K562 (cell line): ENCODE results near the gene KLK15. TPM values are rescaled to one million over a fixed set of nuclear protein-coding genes. Genes with fewer than 3 reads are reported as not detected.

Experiments
- BRD9 ChIP-seq: fragments of 450-650 bp; IDR thresholded peaks from 2 replicates; pipeline ENCODE4 v1.6.1; 2018; ENCODE audit warnings: low read depth; ENCODE audit not compliant: partially characterized antibody
- BRF1 ChIP-seq: IDR thresholded peaks from 3 replicates; pipeline ENCODE4 v1.6.1; 2011; ENCODE audit warnings: borderline replicate concordance, mild to moderate bottlenecking; ENCODE audit not compliant: insufficient read length; ENCODE audit errors: extremely low read depth
- DPF2 ChIP-seq: fragments of 450-650 bp; IDR thresholded peaks from 2 replicates; pipeline ENCODE4 v1.6.1; 2016
- ELF2 ChIP-seq: fragments of 250-450 bp; sonication (Bioruptor Pico); IDR thresholded peaks from 2 replicates; pipeline ENCODE4 v1.5.0; 2021; ENCODE audit warnings: mild to moderate bottlenecking
- FOXK2 ChIP-seq, 2 experiments: fragments of 450-650 bp; IDR thresholded peaks in 1 of 2; conservative IDR thresholded peaks in 1 of 2; 2 replicates each; pipeline ENCODE4 v1.6.1; 2016; ENCODE audit warnings: low read depth in 2 of 2, mild to moderate bottlenecking in 1 of 2
- GABPA ChIP-seq: fragments of 200-800 bp; sonication (Bioruptor generic); conservative IDR thresholded peaks from 2 replicates; pipeline ENCODE4 v1.6.1; 2016; ENCODE audit warnings: low read depth, missing genetic modification characterization, missing compliant biosample characterization
- GATA2 ChIP-seq: sonication (generic); formaldehyde crosslinking; IDR thresholded peaks from 2 replicates; pipeline ENCODE4 v1.4.0; 2020; ENCODE audit warnings: mild to moderate bottlenecking, missing genetic modification reagents
- HDGF ChIP-seq: fragments of 450-650 bp; IDR thresholded peaks from 2 replicates; pipeline ENCODE4 v1.6.1; 2016
- HSF4 ChIP-seq: fragments of 250-450 bp; sonication (Bioruptor Pico); IDR thresholded peaks from 2 replicates; pipeline ENCODE4 v2.1.2; 2022; ENCODE audit warnings: mild to moderate bottlenecking, moderate library complexity, borderline replicate concordance
- MAZ ChIP-seq, 2 experiments: fragments of 450-650 bp in 1 of 2; sonication (generic) in 1 of 2; formaldehyde crosslinking; IDR thresholded peaks in 1 of 2; conservative IDR thresholded peaks in 1 of 2; 2 replicates each; pipeline versions ENCODE4 v1.4.0 to v1.5.0; 2020; ENCODE audit warnings: mild to moderate bottlenecking in 1 of 2, missing genetic modification reagents in 1 of 2
- MTF1 ChIP-seq: fragments of 250-450 bp; sonication (Bioruptor Pico); IDR thresholded peaks from 2 replicates; pipeline ENCODE4 v1.9.0; 2021; ENCODE audit warnings: moderate library complexity, mild to moderate bottlenecking, inconsistent platforms, borderline replicate concordance
- NFE2 ChIP-seq: IDR thresholded peaks from 2 replicates; pipeline ENCODE4 v1.6.1; 2014; ENCODE audit warnings: antibody characterized with exemption, low read depth
- POLR2B ChIP-seq: fragments of 450-650 bp; IDR thresholded peaks from 2 replicates; pipeline ENCODE4 v1.6.1; 2018; ENCODE audit warnings: low read depth; ENCODE audit not compliant: partially characterized antibody
- SRF ChIP-seq, 2 experiments: fragments of 250-450, 450-650 bp in 1 of 2; sonication (Bioruptor Pico) in 1 of 2; sonication (generic) in 1 of 2; formaldehyde crosslinking; IDR thresholded peaks; 2 replicates each; pipeline versions ENCODE4 v1.5.0 to v1.5.1; 2020 to 2022; ENCODE audit warnings: mild to moderate bottlenecking in 1 of 2, missing genetic modification reagents in 1 of 2
- TCF15 ChIP-seq: fragments of 250-450 bp; sonication (Bioruptor Pico); IDR thresholded peaks from 2 replicates; pipeline ENCODE4 v1.8.0; 2022; ENCODE audit warnings: moderate library complexity, mild to moderate bottlenecking, inconsistent platforms
- TCF7L2 ChIP-seq: fragments of 150-350 bp; IDR thresholded peaks from 2 replicates; pipeline ENCODE4 v1.6.1; 2016; ENCODE audit warnings: low read depth, mild to moderate bottlenecking, low read length, moderate library complexity
- ZBTB2 ChIP-seq: fragments of 450-650 bp; IDR thresholded peaks from 2 replicates; pipeline ENCODE4 v1.6.1; 2016; ENCODE audit warnings: antibody characterized with exemption
- ZBTB49 ChIP-seq: sonication (generic); formaldehyde crosslinking; IDR thresholded peaks from 2 replicates; pipeline ENCODE4 v1.8.0; 2022; ENCODE audit warnings: missing genetic modification reagents, mild to moderate bottlenecking, borderline replicate concordance
- ZBTB9 ChIP-seq: fragments of 450-650 bp; formaldehyde crosslinking; IDR thresholded peaks from 2 replicates; pipeline ENCODE4 v1.4.0; 2020; ENCODE audit warnings: mild to moderate bottlenecking, moderate library complexity
- ZNF668 ChIP-seq: fragments of 250-450 bp; sonication (Bioruptor Pico); IDR thresholded peaks from 2 replicates; pipeline ENCODE4 v1.8.0; 2022; ENCODE audit warnings: mild to moderate bottlenecking, inconsistent platforms
- ZNF740 ChIP-seq, 3 experiments: fragments of 200-800 bp in 1 of 3; sonication (Bioruptor generic) in 1 of 3; sonication (generic) in 1 of 3; formaldehyde crosslinking in 1 of 3; IDR thresholded peaks; 2 replicates each; pipeline versions ENCODE4 v1.6.1 to v1.8.0; 2016 to 2022; ENCODE audit warnings: mild to moderate bottlenecking in 2 of 3, missing compliant biosample characterization in 2 of 3, missing genetic modification characterization in 2 of 3, missing genetic modification reagents in 1 of 3
- polyA plus RNA-seq, 8 experiments: library from polyadenylated mRNA; depleted of rRNA in 4 of 8; stranded (reverse) in 5 of 8; unstranded in 3 of 8; fragments of >200 nt; fragmentation: Nextera tagmentation in 2 of 8; fragmentation: Illumina TruSeq in 1 of 8; extraction: Ambion mirVana in 2 of 8; extraction: Trizol in 1 of 8; gene quantifications; 2 replicates each; pipeline versions ENCODE4 v1.2.1 to v1.2.3, GENCODE V29; 2011 to 2014; ENCODE audit warnings: inconsistent platforms in 1 of 8, missing spikeins in 1 of 8
- total RNA-seq, 7 experiments: library from RNA; depleted of rRNA in 6 of 7; stranded (reverse); fragments of >200 nt in 6 of 7; fragmentation: Illumina TruSeq in 2 of 7; extraction: Trizol in 2 of 7; gene quantifications; 2 replicates each; pipeline versions ENCODE4 v1.2.1 to v1.2.3, GENCODE V29; 2011 to 2021; ENCODE audit warnings: low replicate concordance in 1 of 7

KLK15 gene
- total and polyA plus RNA-seq, 9 of the 15 experiments (the other 6 are each of a cell fraction or from before 2014, with no cell fraction given), result not detected

GRCh38 chr19:50870417-50871089 lies 37.2 kb upstream of the KLK15 start (continued):
- TF ChIP-seq TCF7L2 (no peak), ZBTB49 (CRISPR knock-in tag) (peak; percentile 49; the same call in 1 of the 2 replicates), GATA2 (peak; percentile 64), NFE2 (no peak), ELF2 (no peak), DPF2 (no peak), ZBTB2 (peak; percentile 48; the same call in 1 of the 2 replicates), POLR2B (no peak), FOXK2 (conservative IDR thresholded peaks at IDR 0.05 in 1 of 2, IDR thresholded peaks at IDR 0.05 in 1 of 2; ENCODE audit: low read depth in 2 of 2) (peak; percentile 71 to 74; a peak in 3 of 4 replicates), BRD9 (no peak), ZBTB9 (CRISPR knock-in tag) (0 out of 2 replicates have a peak, but pooled peaks have one; percentile 22), BRF1 (no peak), ZNF740 (CRISPR knock-in tag; IDR thresholded peaks at IDR 0.05) (no peak), ZNF740 (tag; IDR thresholded peaks at IDR 0.05) (no peak), GABPA (tag) (peak; percentile 61), ZNF668 (CRISPR knock-in tag) (no peak), MAZ (CRISPR knock-in tag; conservative IDR thresholded peaks at IDR 0.05 in 1 of 2, IDR thresholded peaks at IDR 0.05 in 1 of 2) (peak in 1 of 2 experiments; percentile 78; a peak in 3 of 4 replicates), MTF1 (CRISPR knock-in tag) (no peak), HSF4 (no peak), TCF15 (no peak), HDGF (no peak), SRF (CRISPR knock-in tag; IDR thresholded peaks at IDR 0.05) (no peak)
